ENCODE results near the gene MLLT11.

MLLT11 gene

GRCh38 chr1:151037032-151037431 is 23.2 kb upstream of the MLLT11 start:
- Histone ChIP-seq H3K27me3 (ENCODE audit: control insufficient read depth in 1 of 2, insufficient read depth in 2 of 2, low read length in 2 of 2) (no peaks in the 10 kb centered on the region), H3K9ac (ENCODE audit: low read depth in 1 of 2, low read length in 2 of 2) (no peak overlapping the region), H3K36me3 (ENCODE audit: control insufficient read depth in 1 of 2, insufficient read depth in 2 of 2, low read length in 2 of 2) (peaks cover 7 to 21% of the 10 kb centered on the region in 2 donors), H3K4me1 (ENCODE audit: control insufficient read depth in 1 of 2, insufficient read depth in 2 of 2, low read length in 2 of 2) (no peaks in the 10 kb centered on the region), H3K9me3 (ENCODE audit: control insufficient read depth in 1 of 2, low read length in 2 of 2) (no peaks in the 10 kb centered on the region), H3K4me3 (ENCODE audit: low read depth in 1 of 2, low read length in 2 of 2) (no peak overlapping the region), H3K27ac (ENCODE audit: low read depth, low read length) (no peak overlapping the region)

- Histone ChIP-seq H3K27ac (ENCODE audit: low read depth, low read length) (no peak overlapping the region), H3K27me3 (ENCODE audit: control insufficient read depth in 1 of 2, insufficient read depth in 2 of 2, low read length in 2 of 2) (no peaks in the 10 kb centered on the region), H3K4me1 (ENCODE audit: control insufficient read depth in 1 of 2, insufficient read depth in 2 of 2, low read length in 2 of 2) (no peaks in the 10 kb centered on the region), H3K9ac (ENCODE audit: low read depth in 1 of 2, low read length in 2 of 2) (no peak overlapping the region), H3K4me3 (ENCODE audit: low read depth in 1 of 2, low read length in 2 of 2) (no peak overlapping the region), H3K36me3 (ENCODE audit: control insufficient read depth in 1 of 2, insufficient read depth in 2 of 2, low read length in 2 of 2) (peaks cover 7 to 11% of the 10 kb centered on the region in 2 donors), H3K9me3 (ENCODE audit: control insufficient read depth in 1 of 2, low read length in 2 of 2) (no peaks in the 10 kb centered on the region)
These were observed 20.7 kb upstream of the MLLT11 start for GRCh38 chr1:151039521-151039920.

GRCh38 chr1:151043163-151043562 is 17.0 kb upstream of the MLLT11 start:
- H3K27me3 ChIP-seq (ENCODE audit: control insufficient read depth in 1 of 2, insufficient read depth in 2 of 2, low read length in 2 of 2): no peaks in the 10 kb centered on the region
- H3K36me3 ChIP-seq (ENCODE audit: control insufficient read depth in 1 of 2, insufficient read depth in 2 of 2, low read length in 2 of 2): no peaks in the 10 kb centered on the region
- no peaks in the 10 kb centered on the region for H3K9me3 ChIP-seq (ENCODE audit: control insufficient read depth in 1 of 2, low read length in 2 of 2)
- peaks cover 4 to 6% of the 10 kb centered on the region in 2 donors for H3K4me1 ChIP-seq (ENCODE audit: control insufficient read depth in 1 of 2, insufficient read depth in 2 of 2, low read length in 2 of 2)
- no peak overlapping the region for H3K4me3 ChIP-seq (ENCODE audit: low read depth in 1 of 2, low read length in 2 of 2)
- H3K9ac ChIP-seq (ENCODE audit: low read depth in 1 of 2, low read length in 2 of 2): no peak overlapping the region
- H3K27ac ChIP-seq (ENCODE audit: low read depth, low read length): no peak overlapping the region

GRCh38 chr1:151047591-151047924 is 12.6 kb upstream of the MLLT11 start, which contains the start of gene C1orf56:
TSS of gene C1orf56 (plus strand) at chr1:151047751. CDS start at chr1:151047848, 97 bp downstream.
- Histone ChIP-seq H3K4me3 (ENCODE audit: low read depth in 1 of 2, low read length in 2 of 2) (peak within 1 kb of the TSS; percentile 86 to 88), H3K9me3 (ENCODE audit: control insufficient read depth in 1 of 2, low read length in 2 of 2) (no peaks in the 10 kb centered on the region), H3K36me3 (ENCODE audit: control insufficient read depth in 1 of 2, insufficient read depth in 2 of 2, low read length in 2 of 2) (peaks cover 9% of the 10 kb centered on the region in 2 donors), H3K27ac (ENCODE audit: low read depth, low read length) (peak within 1 kb of the TSS; percentile 25), H3K27me3 (ENCODE audit: control insufficient read depth in 1 of 2, insufficient read depth in 2 of 2, low read length in 2 of 2) (no peaks in the 10 kb centered on the region), H3K9ac (ENCODE audit: low read depth in 1 of 2, low read length in 2 of 2) (peak within 1 kb of the TSS; percentile 71 to 84), H3K4me1 (ENCODE audit: control insufficient read depth in 1 of 2, insufficient read depth in 2 of 2, low read length in 2 of 2) (peaks cover 7 to 11% of the 10 kb centered on the region in 2 donors)

GRCh38 chr1:151047925-151048644 is 12.1 kb upstream of the MLLT11 start:
- Histone ChIP-seq H3K27me3 (ENCODE audit: control insufficient read depth in 1 of 2, insufficient read depth in 2 of 2, low read length in 2 of 2) (no peaks in the 10 kb centered on the region), H3K4me1 (ENCODE audit: control insufficient read depth in 1 of 2, insufficient read depth in 2 of 2, low read length in 2 of 2) (peaks cover 7 to 11% of the 10 kb centered on the region in 2 donors), H3K4me3 (ENCODE audit: low read depth in 1 of 2, low read length in 2 of 2) (peak overlapping the region; percentile 86 to 88), H3K27ac (ENCODE audit: low read depth, low read length) (peak overlapping the region; percentile 25), H3K9ac (ENCODE audit: low read depth in 1 of 2, low read length in 2 of 2) (peak overlapping the region; percentile 71 to 84), H3K36me3 (ENCODE audit: control insufficient read depth in 1 of 2, insufficient read depth in 2 of 2, low read length in 2 of 2) (peaks cover 14 to 15% of the 10 kb centered on the region in 2 donors), H3K9me3 (ENCODE audit: control insufficient read depth in 1 of 2, low read length in 2 of 2) (no peaks in the 10 kb centered on the region)

- no peak overlapping the region for H3K27ac ChIP-seq (ENCODE audit: low read depth, low read length)
These were observed 11.6 kb upstream of the MLLT11 start for GRCh38 chr1:151048645-151049032.

GRCh38 chr1:151049458-151049857 is 10.7 kb upstream of the MLLT11 start:
- H3K4me1 ChIP-seq (ENCODE audit: control insufficient read depth in 1 of 2, insufficient read depth in 2 of 2, low read length in 2 of 2): peaks cover 7 to 11% of the 10 kb centered on the region in 2 donors
- H3K27ac ChIP-seq (ENCODE audit: low read depth, low read length): no peak overlapping the region
- peaks cover 18 to 28% of the 10 kb centered on the region in 2 donors for H3K36me3 ChIP-seq (ENCODE audit: control insufficient read depth in 1 of 2, insufficient read depth in 2 of 2, low read length in 2 of 2)
- H3K9me3 ChIP-seq (ENCODE audit: control insufficient read depth in 1 of 2, low read length in 2 of 2): no peaks in the 10 kb centered on the region
- no peak overlapping the region for H3K9ac ChIP-seq (ENCODE audit: low read depth in 1 of 2, low read length in 2 of 2)
- H3K4me3 ChIP-seq (ENCODE audit: low read depth in 1 of 2, low read length in 2 of 2): no peak overlapping the region
- H3K27me3 ChIP-seq (ENCODE audit: control insufficient read depth in 1 of 2, insufficient read depth in 2 of 2, low read length in 2 of 2): no peaks in the 10 kb centered on the region

More at GRCh38 chr1:151048645-151049032, 11.6 kb upstream of the MLLT11 start:
- Histone ChIP-seq H3K36me3 (ENCODE audit: control insufficient read depth in 1 of 2, insufficient read depth in 2 of 2, low read length in 2 of 2) (peaks cover 15 to 20% of the 10 kb centered on the region in 2 donors), H3K9me3 (ENCODE audit: control insufficient read depth in 1 of 2, low read length in 2 of 2) (no peaks in the 10 kb centered on the region), H3K4me1 (ENCODE audit: control insufficient read depth in 1 of 2, insufficient read depth in 2 of 2, low read length in 2 of 2) (peaks cover 7 to 11% of the 10 kb centered on the region in 2 donors), H3K4me3 (ENCODE audit: low read depth in 1 of 2, low read length in 2 of 2) (peak overlapping the region; percentile 86 to 88), H3K9ac (ENCODE audit: low read depth in 1 of 2, low read length in 2 of 2) (peak overlapping the region in 1 of 2 donors; percentile 84), H3K27me3 (ENCODE audit: control insufficient read depth in 1 of 2, insufficient read depth in 2 of 2, low read length in 2 of 2) (no peaks in the 10 kb centered on the region)

- Histone ChIP-seq H3K4me1 (ENCODE audit: control insufficient read depth in 1 of 2, insufficient read depth in 2 of 2, low read length in 2 of 2) (peaks cover 7 to 12% of the 10 kb centered on the region in 2 donors), H3K36me3 (ENCODE audit: control insufficient read depth in 1 of 2, insufficient read depth in 2 of 2, low read length in 2 of 2) (peaks cover 26 to 35% of the 10 kb centered on the region in 2 donors), H3K4me3 (ENCODE audit: low read depth in 1 of 2, low read length in 2 of 2) (no peak overlapping the region), H3K27me3 (ENCODE audit: control insufficient read depth in 1 of 2, insufficient read depth in 2 of 2, low read length in 2 of 2) (no peaks in the 10 kb centered on the region), H3K9me3 (ENCODE audit: control insufficient read depth in 1 of 2, low read length in 2 of 2) (no peaks in the 10 kb centered on the region), H3K9ac (ENCODE audit: low read depth in 1 of 2, low read length in 2 of 2) (no peak overlapping the region), H3K27ac (ENCODE audit: low read depth, low read length) (no peak overlapping the region)
These were observed 10.0 kb upstream of the MLLT11 start for GRCh38 chr1:151050051-151050688.

- H3K9ac ChIP-seq (ENCODE audit: low read depth in 1 of 2, low read length in 2 of 2): no peak overlapping the region
- H3K4me3 ChIP-seq (ENCODE audit: low read depth in 1 of 2, low read length in 2 of 2): no peak overlapping the region
- peaks cover 20 to 26% of the 10 kb centered on the region in 2 donors for H3K4me1 ChIP-seq (ENCODE audit: control insufficient read depth in 1 of 2, insufficient read depth in 2 of 2, low read length in 2 of 2)
- no peaks in the 10 kb centered on the region for H3K27me3 ChIP-seq (ENCODE audit: control insufficient read depth in 1 of 2, insufficient read depth in 2 of 2, low read length in 2 of 2)
- peaks cover 33 to 47% of the 10 kb centered on the region in 2 donors for H3K36me3 ChIP-seq (ENCODE audit: control insufficient read depth in 1 of 2, insufficient read depth in 2 of 2, low read length in 2 of 2)
- H3K9me3 ChIP-seq (ENCODE audit: control insufficient read depth in 1 of 2, low read length in 2 of 2): no peaks in the 10 kb centered on the region
- H3K27ac ChIP-seq (ENCODE audit: low read depth, low read length): no peak overlapping the region
These were observed 8.7 kb upstream of the MLLT11 start for GRCh38 chr1:151051356-151052009.

- no peak overlapping the region for H3K9ac ChIP-seq (ENCODE audit: low read depth in 1 of 2, low read length in 2 of 2)
- H3K4me1 ChIP-seq (ENCODE audit: control insufficient read depth in 1 of 2, insufficient read depth in 2 of 2, low read length in 2 of 2): peaks cover 29 to 41% of the 10 kb centered on the region in 2 donors
- H3K9me3 ChIP-seq (ENCODE audit: control insufficient read depth in 1 of 2, low read length in 2 of 2): no peaks in the 10 kb centered on the region
- no peak overlapping the region for H3K4me3 ChIP-seq (ENCODE audit: low read depth in 1 of 2, low read length in 2 of 2)
- H3K36me3 ChIP-seq (ENCODE audit: control insufficient read depth in 1 of 2, insufficient read depth in 2 of 2, low read length in 2 of 2): peaks cover 35 to 50% of the 10 kb centered on the region in 2 donors
- no peak overlapping the region for H3K27ac ChIP-seq (ENCODE audit: low read depth, low read length)
- H3K27me3 ChIP-seq (ENCODE audit: control insufficient read depth in 1 of 2, insufficient read depth in 2 of 2, low read length in 2 of 2): no peaks in the 10 kb centered on the region
These were observed 5.1 kb upstream of the MLLT11 start for GRCh38 chr1:151054971-151055547.

All from duodenal mucosa (tissue), 2 donors.